Karpas-422 (cell line): ENCODE measurements around the gene DVL1. TPM values are rescaled to one million over a fixed set of nuclear protein-coding genes. Genes with fewer than 3 reads are reported as not detected.

Experiments
- small RNA-seq: library from RNA; depleted of rRNA; stranded (forward); fragments of <200 nt; gene quantifications from one replicate; pipeline ENCODE3, GENCODE V24; 2014
- total RNA-seq: library from RNA; depleted of rRNA; stranded (reverse); fragments of >200 nt; shearing (Covaris generic); gene quantifications from 2 replicates; pipeline ENCODE4 v1.2.3, GENCODE V29; 2014; ENCODE audit warnings: low replicate concordance; rRNA removed

DVL1 gene
- total RNA-seq, 1 experiment from 2014 or later = 36.0 TPM

Small RNAs within 50 kb of the gene (small RNA-seq; reads per million reads assigned to genes)
- gene MIR6726 = not detected

Other genes starting within 250 kb of the DVL1 start
- gene C1orf159, start 233.3 kb downstream of the DVL1 start, total RNA-seq = 10.2 and 10.4 TPM in 2 replicates
- gene TTLL10, start 175.5 kb downstream of the DVL1 start, total RNA-seq = 0.18 TPM in 1 of 2 replicates, not detected in the other
- 0.30 and 0.90 TPM in 2 replicates for gene TNFRSF18, start 142.8 kb downstream of the DVL1 start, total RNA-seq
- not detected in 2 replicates for gene TNFRSF4, start 135.3 kb downstream of the DVL1 start, total RNA-seq
- gene SDF4, start 117.4 kb downstream of the DVL1 start, total RNA-seq = 25.6 and 42.0 TPM in 2 replicates
- gene B3GALT6, start 117.2 kb downstream of the DVL1 start, total RNA-seq = 8.6 and 17.7 TPM in 2 replicates
- gene C1QTNF12, start 102.7 kb downstream of the DVL1 start, total RNA-seq = 2.2 and 2.5 TPM in 2 replicates
- 46.1 and 59.3 TPM in 2 replicates for gene UBE2J2, start 75.6 kb downstream of the DVL1 start, total RNA-seq
- gene SCNN1D, start 69.0 kb downstream of the DVL1 start, total RNA-seq = 1.2 and 1.4 TPM in 2 replicates
- gene ACAP3, start 41.5 kb downstream of the DVL1 start, total RNA-seq = 28.1 and 94.6 TPM in 2 replicates
- gene PUSL1, start 40.8 kb downstream of the DVL1 start, total RNA-seq = 14.9 and 45.1 TPM in 2 replicates
- gene INTS11, start 24.8 kb downstream of the DVL1 start, total RNA-seq = 69.8 and 168 TPM in 2 replicates
- gene CPTP, start 24.6 kb downstream of the DVL1 start, total RNA-seq = 35.0 and 74.7 TPM in 2 replicates
- 49.2 and 82.6 TPM in 2 replicates for gene TAS1R3, start 18.1 kb downstream of the DVL1 start, total RNA-seq
- not detected in 2 replicates for gene MXRA8, start 9.1 kb upstream of the DVL1 start, total RNA-seq
- gene AURKAIP1, start 25.8 kb upstream of the DVL1 start, total RNA-seq = 49.1 and 150 TPM in 2 replicates
- 97.9 and 152 TPM in 2 replicates for gene CCNL2, start 49.9 kb upstream of the DVL1 start, total RNA-seq
- 136 and 151 TPM in 2 replicates for gene MRPL20, start 57.9 kb upstream of the DVL1 start, total RNA-seq
- gene ANKRD65, start 71.9 kb upstream of the DVL1 start, total RNA-seq = not detected in 2 replicates
- gene VWA1, start 86.3 kb upstream of the DVL1 start, total RNA-seq = not detected in 2 replicates
- 0.51 TPM in 1 of 2 replicates, not detected in the other for gene ATAD3C, start 100.3 kb upstream of the DVL1 start, total RNA-seq
- gene ATAD3B, start 122.3 kb upstream of the DVL1 start, total RNA-seq = 13.9 and 37.2 TPM in 2 replicates
- 12.5 and 52.1 TPM in 2 replicates for gene ATAD3A, start 162.7 kb upstream of the DVL1 start, total RNA-seq
- 2.6 TPM in 1 of 2 replicates, not detected in the other for gene TMEM240, start 191.2 kb upstream of the DVL1 start, total RNA-seq
- 70.9 and 80.6 TPM in 2 replicates for gene SSU72, start 225.4 kb upstream of the DVL1 start, total RNA-seq